D721Med (cell line): ENCODE data around the gene FSIP1.

Experiments used
- DNase-seq: peaks from one replicate; pipeline ENCODE4 v3.0.0; 2011; ENCODE audit warnings: low spot score; ENCODE audit not compliant: insufficient read length
- FAIRE-seq: peaks from 2 replicates; lab custom pipeline; 2011; peaks lifted over from hg19 to GRCh38; lab: Jason Lieb, UNC
- CTCF ChIP-seq: IDR thresholded peaks from 2 replicates; pipeline ENCODE4 v1.5.1; 2012; ENCODE audit warnings: mild to moderate bottlenecking, control low read depth; ENCODE audit not compliant: insufficient read depth; ENCODE audit errors: missing control alignments

Gene FSIP1

GRCh38 chr15:39782441-39783138 is at the start of gene FSIP1:
FSIP1 (minus strand) TSS chr15:39782841; CDS start chr15:39776524, 6,317 bp downstream.
- TF ChIP-seq CTCF: no peak
- peak; percentile 91 for DNase-seq
- FAIRE-seq: no peak

- DNase-seq: no peak
- no peak for FAIRE-seq
- TF ChIP-seq CTCF: no peak
Observed at GRCh38 chr15:39830166-39830565, 47.5 kb upstream of the FSIP1 start.

- FAIRE-seq: no peak
- no peak for DNase-seq
- TF ChIP-seq CTCF: no peak
Observed at GRCh38 chr15:39828374-39828931, 45.8 kb upstream of the FSIP1 start.

GRCh38 chr15:39826975-39827374 is 44.3 kb upstream of the FSIP1 start:
- no peak for TF ChIP-seq CTCF
- DNase-seq: no peak
- FAIRE-seq: no peak

GRCh38 chr15:39823634-39824033 is 41.0 kb upstream of the FSIP1 start:
- TF ChIP-seq CTCF: no peak
- DNase-seq (no peak), FAIRE-seq (no peak)

- no peak for DNase-seq
- no peak for TF ChIP-seq CTCF
- FAIRE-seq: no peak
Observed at GRCh38 chr15:39820050-39820602, 37.5 kb upstream of the FSIP1 start.

GRCh38 chr15:39819533-39819932 is 36.9 kb upstream of the FSIP1 start:
- DNase-seq (no peak), FAIRE-seq (no peak)
- no peak for TF ChIP-seq CTCF
